Neural cell (in vitro differentiated cells): ENCODE data around the gene KRT86.

Source experiments
- EZH2 ChIP-seq: fragments of 200-600, 300-800 bp; shearing (Covaris generic), sonication (generic); IDR thresholded peaks from 2 replicates; pipeline ENCODE4 v1.6.1; 2014; ENCODE audit warnings: antibody characterized with exemption, low read length, borderline replicate concordance, mild to moderate bottlenecking; ENCODE audit not compliant: insufficient read depth, poor library complexity, severe bottlenecking
- POLR2AphosphoS5 ChIP-seq: IDR thresholded peaks from 2 replicates; pipeline ENCODE4 v1.6.1; 2012
- TF ChIP-seq, protein P1 (sequence below): fragments of 450-650 bp; IDR thresholded peaks from 2 replicates; pipeline ENCODE4 v1.5.1; 2014; ENCODE audit warnings: antibody characterized with exemption, mild to moderate bottlenecking, moderate library complexity; ENCODE audit not compliant: poor library complexity, severe bottlenecking

DNA sequence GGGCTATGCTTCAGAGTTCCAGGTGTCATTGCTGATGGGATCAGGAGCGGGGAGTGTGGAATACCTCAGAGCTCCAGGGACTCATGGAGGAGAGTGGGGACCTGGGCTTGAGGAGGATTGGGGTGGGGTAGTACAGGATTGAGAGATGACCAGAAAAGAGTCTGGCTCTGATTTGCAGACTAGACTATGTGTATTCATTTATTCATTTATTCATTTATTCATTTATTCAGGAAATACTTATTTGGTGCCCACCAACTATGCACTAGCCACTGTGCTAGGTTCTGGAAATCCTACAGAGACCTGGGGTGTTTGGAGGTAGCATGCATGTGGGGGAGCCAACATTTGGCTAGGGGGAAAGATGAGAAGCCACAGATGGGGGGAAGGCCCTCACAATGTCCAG is 47.6 kb downstream of the KRT86 start:
- TF ChIP-seq, protein P1, sequence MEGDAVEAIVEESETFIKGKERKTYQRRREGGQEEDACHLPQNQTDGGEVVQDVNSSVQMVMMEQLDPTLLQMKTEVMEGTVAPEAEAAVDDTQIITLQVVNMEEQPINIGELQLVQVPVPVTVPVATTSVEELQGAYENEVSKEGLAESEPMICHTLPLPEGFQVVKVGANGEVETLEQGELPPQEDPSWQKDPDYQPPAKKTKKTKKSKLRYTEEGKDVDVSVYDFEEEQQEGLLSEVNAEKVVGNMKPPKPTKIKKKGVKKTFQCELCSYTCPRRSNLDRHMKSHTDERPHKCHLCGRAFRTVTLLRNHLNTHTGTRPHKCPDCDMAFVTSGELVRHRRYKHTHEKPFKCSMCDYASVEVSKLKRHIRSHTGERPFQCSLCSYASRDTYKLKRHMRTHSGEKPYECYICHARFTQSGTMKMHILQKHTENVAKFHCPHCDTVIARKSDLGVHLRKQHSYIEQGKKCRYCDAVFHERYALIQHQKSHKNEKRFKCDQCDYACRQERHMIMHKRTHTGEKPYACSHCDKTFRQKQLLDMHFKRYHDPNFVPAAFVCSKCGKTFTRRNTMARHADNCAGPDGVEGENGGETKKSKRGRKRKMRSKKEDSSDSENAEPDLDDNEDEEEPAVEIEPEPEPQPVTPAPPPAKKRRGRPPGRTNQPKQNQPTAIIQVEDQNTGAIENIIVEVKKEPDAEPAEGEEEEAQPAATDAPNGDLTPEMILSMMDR: no peak
- TF ChIP-seq EZH2 (no peak), POLR2AphosphoS5 (no peak)
